MCF 10A (cell line): ENCODE data around the gene MAGI3. TPM values are rescaled to one million over a fixed set of nuclear protein-coding genes. Genes with fewer than 3 reads are reported as not detected.
A peak's percentile ranks its signal among the peaks of the same experiment; 100 is the strongest.

Experiments
- BruUV-seq: library from RNA; stranded (reverse); fragments of 400-500 nt; replicated peaks from 2 replicates; lab custom pipeline; 2021; lab: Mats Ljungman, UMichigan
- CTCF ChIA-PET: fragments of 300-600 bp; sonication (Branson Sonifier 250); formaldehyde crosslinking; extraction: SDS; loops from one replicate; lab custom pipeline; 2021; ENCODE audit warnings: antibody characterized with exemption, inconsistent platforms; lab: Yijun Ruan, JAX
- POLR2A ChIA-PET: fragments of 300-600, 350-650 bp; sonication (Branson Sonifier 250); formaldehyde crosslinking; extraction: SDS; loops from one replicate; lab custom pipeline; 2020; ENCODE audit warnings: antibody characterized with exemption, inconsistent platforms; lab: Yijun Ruan, JAX
- DNase-seq: peaks from one replicate; pipeline ENCODE4 v3.0.0-alpha.2; 2018; ENCODE audit not compliant: unreplicated experiment
- H3K27ac Mint-ChIP-seq: one replicate; pipeline ENCODE4 v1.8.0; 2022; ENCODE audit warnings: mild to moderate bottlenecking, low read depth, mixed read lengths; ENCODE audit not compliant: unreplicated experiment
- H3K27me3 Mint-ChIP-seq: one replicate; pipeline ENCODE4 v1.8.0; 2022; ENCODE audit warnings: mixed read lengths; ENCODE audit not compliant: insufficient read depth, unreplicated experiment
- H3K36me3 Mint-ChIP-seq: one replicate; pipeline ENCODE4 v1.8.0; 2022; ENCODE audit warnings: mild to moderate bottlenecking, moderate library complexity, mixed read lengths; ENCODE audit not compliant: insufficient read depth, unreplicated experiment
- H3K4me1 Mint-ChIP-seq: one replicate; pipeline ENCODE4 v1.8.0; 2022; ENCODE audit warnings: mixed read lengths; ENCODE audit not compliant: insufficient read depth, unreplicated experiment
- H3K4me3 Mint-ChIP-seq: one replicate; pipeline ENCODE4 v1.8.0; 2022; ENCODE audit warnings: mild to moderate bottlenecking, moderate library complexity, mixed read lengths; ENCODE audit not compliant: unreplicated experiment
- H3K9me3 Mint-ChIP-seq: one replicate; pipeline ENCODE4 v1.8.0; 2022; ENCODE audit warnings: mixed read lengths; ENCODE audit not compliant: unreplicated experiment
- CTCF ChIP-seq: fragments of 200-600 bp; IDR thresholded peaks from one replicate; pipeline ENCODE4 v1.8.0; 2022; ENCODE audit warnings: antibody characterized with exemption, mild to moderate bottlenecking; ENCODE audit not compliant: unreplicated experiment
- intact Hi-C: fragments of 100-400 bp; cut with micrococcal nuclease; formaldehyde crosslinking; loops from 2 replicates; pipeline ENCODE4 v1.14.1; 2022
- total RNA-seq: library from RNA; stranded (reverse); gene quantifications from 2 replicates; pipeline ENCODE4 v1.2.3, GENCODE V29; 2022

Gene MAGI3
- total RNA-seq, 1 experiment from 2014 or later = 14.3 TPM

- Mint-ChIP-seq H3K9me3 (no peaks in the 10 kb centered on the region), H3K4me3 (peak overlapping the region; percentile 51), H3K27me3 (no peaks in the 10 kb centered on the region), H3K4me1 (peaks cover 17% of the 10 kb centered on the region), H3K36me3 (no peaks in the 10 kb centered on the region), H3K27ac (peak overlapping the region; percentile 77)
- intact Hi-C loops = loop anchor here (10.0 kb wide), 1 partner anchor 369 kb away; no protein-coding TSS in a partner anchor
- DNase-seq = peak; percentile 9
- no peak for TF ChIP-seq CTCF
- ChIA-PET POLR2A (interaction anchor here (0.6 to 1.8 kb wide), 15 partner anchors 10 to 534 kb away, joined by 3 to 18 read pairs (median 4); partner anchors contain the start of genes RSBN1 and SLC16A1), CTCF (interaction anchor here (0.7 to 1.2 kb wide), 2 partner anchors 57 to 96 kb away, joined by 3 to 5 read pairs; no protein-coding TSS in a partner anchor)
- no TSS peak for BruUV-seq
Measured at GRCh38 chr1:113396102-113396501, 5.8 kb downstream of the MAGI3 start.

GRCh38 chr1:113396585-113396984 is 6.3 kb downstream of the MAGI3 start:
- peaks cover 17% of the 10 kb centered on the region for H3K4me1 Mint-ChIP-seq
- intact Hi-C loops = loop anchor here (10.0 kb wide), 1 partner anchor 368 kb away; no protein-coding TSS in a partner anchor
- ChIA-PET POLR2A (interaction anchor here (0.6 to 1.8 kb wide), 15 partner anchors 9 to 534 kb away, joined by 3 to 18 read pairs (median 4); partner anchors contain the start of genes RSBN1 and SLC16A1), CTCF (interaction anchor here (0.7 to 1.2 kb wide), 2 partner anchors 57 to 96 kb away, joined by 3 to 5 read pairs; no protein-coding TSS in a partner anchor)
- BruUV-seq = no TSS peak
- H3K4me3 Mint-ChIP-seq = peak overlapping the region; percentile 51
- no peaks in the 10 kb centered on the region for H3K36me3 Mint-ChIP-seq
- no peaks in the 10 kb centered on the region for H3K27me3 Mint-ChIP-seq
- peak overlapping the region; percentile 77 for H3K27ac Mint-ChIP-seq
- no peaks in the 10 kb centered on the region for H3K9me3 Mint-ChIP-seq
- no peak for TF ChIP-seq CTCF
- peak; percentile 90 for DNase-seq

GRCh38 chr1:113399062-113399583 is 8.8 kb downstream of the MAGI3 start:
- Mint-ChIP-seq H3K4me1 (peaks cover 17% of the 10 kb centered on the region), H3K4me3 (no peak overlapping the region), H3K9me3 (no peaks in the 10 kb centered on the region), H3K27me3 (no peaks in the 10 kb centered on the region), H3K36me3 (no peaks in the 10 kb centered on the region), H3K27ac (no peak overlapping the region)
- ChIA-PET CTCF (interaction anchor here (0.5 to 0.6 kb wide), 2 partner anchors 15 to 134 kb away, joined by 3 to 6 read pairs; no protein-coding TSS in a partner anchor), POLR2A (interaction anchor here (0.6 to 1.8 kb wide), 7 partner anchors 10 to 326 kb away, joined by 3 to 14 read pairs (median 4); partner anchors contain the start of genes LRIG2 and MAGI3)
- TF ChIP-seq CTCF = no peak
- intact Hi-C loops = loop anchor here (10.0 kb wide), 1 partner anchor 366 kb away; no protein-coding TSS in a partner anchor
- no peak for DNase-seq
- BruUV-seq = no TSS peak

GRCh38 chr1:113401067-113401466 is 10.8 kb downstream of the MAGI3 start:
- no peak for DNase-seq
- ChIA-PET CTCF (interaction anchor here (1.3 kb wide), 1 partner anchor 9 kb away, joined by 5 read pairs; no protein-coding TSS in a partner anchor), POLR2A (interaction anchor here (0.7 to 5.0 kb wide), 4 partner anchors 8 to 19 kb away, joined by 3 to 53 read pairs (median 12); partner anchors contain the start of gene MAGI3)
- Mint-ChIP-seq H3K27ac (no peak overlapping the region), H3K4me1 (peaks cover 20% of the 10 kb centered on the region), H3K4me3 (no peak overlapping the region), H3K36me3 (no peaks in the 10 kb centered on the region), H3K27me3 (no peaks in the 10 kb centered on the region), H3K9me3 (no peaks in the 10 kb centered on the region)
- no TSS peak for BruUV-seq
- intact Hi-C loops = no loop called here
- no peak for TF ChIP-seq CTCF
